Measurements from ENCODE around the gene WNT7B.

- TF ChIP-seq CTCF (IDR thresholded peaks at IDR 0.05) (no peak), EZH2 (IDR thresholded peaks at IDR 0.05) (no peak), EZH2phosphoT487 (IDR thresholded peaks at IDR 0.05) (no peak)
Observed at GRCh38 chr22:45991098-45991497, 14.1 kb upstream of the WNT7B start.

Data from neural progenitor cell (in vitro differentiated cells).